Stomach (tissue), 4 donors: ENCODE measurements around the gene CFAP210.

Experiments
- CTCF ChIP-seq, 7 experiments: fragments of 450-650 bp in 4 of 7; fragments of 200-600 bp in 3 of 7; sonication (generic) in 3 of 7; IDR thresholded peaks; one replicate each; pipeline ENCODE4 v1.5.1; 2016 to 2019; ENCODE audit warnings: antibody characterized with exemption in 7 of 7, control low read depth in 2 of 7, mild to moderate bottlenecking in 1 of 7
- EP300 ChIP-seq: sonication (generic); formaldehyde crosslinking; IDR thresholded peaks from one replicate; pipeline ENCODE4 v1.6.1; 2017; ENCODE audit warnings: antibody characterized with exemption
- POLR2A ChIP-seq, 4 donors: fragments of 450-650 bp; IDR thresholded peaks; one replicate each; pipeline ENCODE4 v1.6.1; 2016; ENCODE audit warnings: antibody characterized with exemption in 4 of 4, control low read depth in 2 of 4, mild to moderate bottlenecking in 1 of 4, moderate library complexity in 1 of 4
- POLR2AphosphoS5 ChIP-seq, 3 donors: sonication (generic); formaldehyde crosslinking; IDR thresholded peaks; one replicate each; pipeline ENCODE4 v1.6.1; 2016; ENCODE audit warnings: antibody characterized with exemption in 3 of 3

GRCh38 chr2:169732075-169732474, 37.9 kb upstream of the CFAP210 start:
- TF ChIP-seq CTCF (IDR thresholded peaks at IDR 0.05): no peak
- no peak for TF ChIP-seq POLR2AphosphoS5 (IDR thresholded peaks at IDR 0.05)
- TF ChIP-seq POLR2A (IDR thresholded peaks at IDR 0.05): no peak
- no peak for TF ChIP-seq EP300
